D721Med (cell line): ENCODE data around the gene SLC19A2.

Experiments used
- DNase-seq: peaks from one replicate; pipeline ENCODE4 v3.0.0; 2011; ENCODE audit warnings: low spot score; ENCODE audit not compliant: insufficient read length
- FAIRE-seq: peaks from 2 replicates; lab custom pipeline; 2011; peaks lifted over from hg19 to GRCh38; lab: Jason Lieb, UNC
- CTCF ChIP-seq: IDR thresholded peaks from 2 replicates; pipeline ENCODE4 v1.5.1; 2012; ENCODE audit warnings: mild to moderate bottlenecking, control low read depth; ENCODE audit not compliant: insufficient read depth; ENCODE audit errors: missing control alignments

SLC19A2 gene

GRCh38 chr1:169474302-169474995, 11.3 kb downstream of the SLC19A2 start:
- FAIRE-seq (peak; percentile 67), DNase-seq (no peak)
- no peak for TF ChIP-seq CTCF

- FAIRE-seq, result no peak
- TF ChIP-seq CTCF, result no peak
- DNase-seq, result no peak
Measured at GRCh38 chr1:169473347-169473746, 12.4 kb downstream of the SLC19A2 start.

GRCh38 chr1:169472738-169473137, 13.0 kb downstream of the SLC19A2 start:
- peak; percentile 21 for FAIRE-seq
- no peak for DNase-seq
- no peak for TF ChIP-seq CTCF

GRCh38 chr1:169468982-169469381, 16.8 kb downstream of the SLC19A2 start:
- FAIRE-seq (no peak), DNase-seq (no peak)
- no peak for TF ChIP-seq CTCF

GRCh38 chr1:169466259-169467230, 19.2 kb downstream of the SLC19A2 start:
- TF ChIP-seq CTCF, result peak; percentile 69
- DNase-seq (no peak), FAIRE-seq (peak; percentile 91)

- DNase-seq (no peak), FAIRE-seq (no peak)
- TF ChIP-seq CTCF, result no peak
Measured at GRCh38 chr1:169465281-169465680, 20.5 kb downstream of the SLC19A2 start.
